SK-N-SH treated with all-trans-retinoic acid at 6 μM for 48 hours (cell line): ENCODE data around the gene GRIK1.

ENCODE experiments used
- ATAC-seq: fragments of 200-7000 bp; cut with Tn5 transposase; 3 replicates; pipeline ENCODE4 v1.9.1; 2020; ENCODE audit warnings: mild to moderate bottlenecking, moderate library complexity
- ARNTL ChIP-seq: fragments of 450-650 bp; formaldehyde crosslinking; IDR thresholded peaks from 2 replicates; pipeline ENCODE4 v1.5.0; 2020; ENCODE audit warnings: low read depth, mild to moderate bottlenecking, moderate library complexity, borderline replicate concordance
- BACH2 ChIP-seq: fragments of 250-450 bp; sonication (Bioruptor Pico); IDR thresholded peaks from 2 replicates; pipeline ENCODE4 v1.9.0; 2021; ENCODE audit warnings: mild to moderate bottlenecking, borderline replicate concordance
- CREB5 ChIP-seq: fragments of 250-450 bp; sonication (Bioruptor Pico); IDR thresholded peaks from 2 replicates; pipeline ENCODE4 v1.5.1; 2020; ENCODE audit warnings: low read depth, mild to moderate bottlenecking, moderate library complexity
- CSDC2 ChIP-seq: fragments of 250-450 bp; sonication (Bioruptor Pico); IDR thresholded peaks from 2 replicates; pipeline ENCODE4 v1.5.0; 2020; ENCODE audit warnings: mild to moderate bottlenecking, moderate library complexity
- ESRRG ChIP-seq: fragments of 250-450 bp; sonication (Bioruptor Pico); IDR thresholded peaks from 2 replicates; pipeline ENCODE4 v1.6.1; 2021; ENCODE audit warnings: mild to moderate bottlenecking
- GLIS3 ChIP-seq: fragments of 250-450 bp; sonication (Bioruptor Pico); IDR thresholded peaks from 2 replicates; pipeline ENCODE4 v1.5.0; 2020; ENCODE audit warnings: mild to moderate bottlenecking, moderate library complexity
- OSR1 ChIP-seq: fragments of 250-450 bp; sonication (Bioruptor Pico); IDR thresholded peaks from 2 replicates; pipeline ENCODE4 v1.8.0; 2022; ENCODE audit warnings: moderate library complexity, mild to moderate bottlenecking, inconsistent platforms
- POU6F1 ChIP-seq: fragments of 250-450 bp; sonication (Bioruptor Pico); IDR thresholded peaks from 2 replicates; pipeline ENCODE4 v1.8.0; 2021; ENCODE audit warnings: low read depth, mild to moderate bottlenecking, moderate library complexity, borderline replicate concordance
- PPARA ChIP-seq: fragments of 250-450 bp; sonication (Bioruptor Pico); IDR thresholded peaks from 2 replicates; pipeline ENCODE4 v1.5.0; 2020; ENCODE audit warnings: mild to moderate bottlenecking, borderline replicate concordance
- RARB ChIP-seq: fragments of 250-450 bp; sonication (Bioruptor Pico); IDR thresholded peaks from 2 replicates; pipeline ENCODE4 v1.8.0; 2021; ENCODE audit warnings: mild to moderate bottlenecking, moderate library complexity
- SNAI2 ChIP-seq: fragments of 250-450 bp; sonication (Bioruptor Pico); IDR thresholded peaks from 2 replicates; pipeline ENCODE4 v1.5.0; 2020; ENCODE audit warnings: mild to moderate bottlenecking, moderate library complexity
- TCF4 ChIP-seq: fragments of 250-450 bp; sonication (Bioruptor Pico); IDR thresholded peaks from 2 replicates; pipeline ENCODE4 v1.8.0; 2021; ENCODE audit warnings: mild to moderate bottlenecking, moderate library complexity, borderline replicate concordance
- TOX ChIP-seq: fragments of 250-450 bp; sonication (Bioruptor Pico); IDR thresholded peaks from 2 replicates; pipeline ENCODE4 v1.8.0; 2021; ENCODE audit warnings: mild to moderate bottlenecking, moderate library complexity, borderline replicate concordance
- TSHZ2 ChIP-seq: fragments of 250-450 bp; sonication (Bioruptor Pico); IDR thresholded peaks from 2 replicates; pipeline ENCODE4 v1.5.0; 2020; ENCODE audit warnings: mild to moderate bottlenecking, moderate library complexity
- ZC3H10 ChIP-seq: fragments of 250-450 bp; sonication (Bioruptor Pico); IDR thresholded peaks from 2 replicates; pipeline ENCODE4 v1.5.1; 2021; ENCODE audit warnings: mild to moderate bottlenecking, moderate library complexity
- ZFP3 ChIP-seq: fragments of 250-450 bp; sonication (Bioruptor Pico); IDR thresholded peaks from 2 replicates; pipeline ENCODE4 v1.5.0; 2020; ENCODE audit warnings: mild to moderate bottlenecking, moderate library complexity
- ZFP30 ChIP-seq: fragments of 450-650 bp; formaldehyde crosslinking; IDR thresholded peaks from 2 replicates; pipeline ENCODE4 v1.5.0; 2022; ENCODE audit warnings: mild to moderate bottlenecking, moderate library complexity
- ZNF70 ChIP-seq: fragments of 450-650 bp; formaldehyde crosslinking; IDR thresholded peaks from 2 replicates; pipeline ENCODE4 v1.5.0; 2020; ENCODE audit warnings: mild to moderate bottlenecking, moderate library complexity
- ZNF8 ChIP-seq: fragments of 450-650 bp; formaldehyde crosslinking; IDR thresholded peaks from 2 replicates; pipeline ENCODE4 v1.5.0; 2020; ENCODE audit warnings: mild to moderate bottlenecking, moderate library complexity
- TF ChIP-seq, protein P1 (sequence below): fragments of 250-450 bp; sonication (Bioruptor Pico); IDR thresholded peaks from 2 replicates; pipeline ENCODE4 v1.8.0; 2020; ENCODE audit warnings: mild to moderate bottlenecking, moderate library complexity, borderline replicate concordance
- TF ChIP-seq, protein P2 (sequence below): fragments of 250-450 bp; sonication (Bioruptor Pico); IDR thresholded peaks from 2 replicates; pipeline ENCODE4 v1.5.1; 2021; ENCODE audit warnings: mild to moderate bottlenecking, moderate library complexity

GRIK1 gene

DNA sequence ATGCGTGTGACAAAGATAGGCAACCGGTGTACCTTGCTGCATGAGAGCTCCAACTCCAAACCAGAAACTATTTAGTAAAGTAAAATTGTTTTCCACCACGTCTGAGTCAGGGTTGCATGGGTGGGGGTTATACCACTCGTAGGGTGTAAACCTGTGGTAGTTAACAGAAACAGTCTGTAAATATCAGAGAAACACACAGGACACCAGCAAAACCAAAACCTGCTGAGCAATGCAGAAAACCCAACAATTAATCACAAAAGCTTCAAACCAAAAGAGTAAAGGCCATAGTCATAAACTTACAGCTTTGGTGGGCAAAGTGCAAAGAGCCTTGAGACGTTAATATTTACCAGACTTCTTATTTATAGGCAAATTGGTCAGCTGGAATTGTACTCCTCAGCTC is 358.4 kb downstream of the GRIK1 start:
- ATAC-seq, result no peak
- TF ChIP-seq ZNF8 (CRISPR knock-in tag) (no peak), ZFP3 (CRISPR knock-in tag) (no peak), ESRRG (CRISPR knock-in tag) (no peak), RARB (CRISPR knock-in tag) (no peak), ZC3H10 (CRISPR knock-in tag) (no peak), GLIS3 (no peak), OSR1 (CRISPR knock-in tag) (no peak), ZNF70 (no peak), PPARA (no peak), TOX (CRISPR knock-in tag) (no peak), ZFP30 (no peak), BACH2 (CRISPR knock-in tag) (no peak), TCF4 (CRISPR knock-in tag) (no peak), TSHZ2 (no peak), ARNTL (CRISPR knock-in tag) (no peak), CSDC2 (CRISPR knock-in tag) (no peak), CREB5 (no peak)
- TF ChIP-seq, protein P1, sequence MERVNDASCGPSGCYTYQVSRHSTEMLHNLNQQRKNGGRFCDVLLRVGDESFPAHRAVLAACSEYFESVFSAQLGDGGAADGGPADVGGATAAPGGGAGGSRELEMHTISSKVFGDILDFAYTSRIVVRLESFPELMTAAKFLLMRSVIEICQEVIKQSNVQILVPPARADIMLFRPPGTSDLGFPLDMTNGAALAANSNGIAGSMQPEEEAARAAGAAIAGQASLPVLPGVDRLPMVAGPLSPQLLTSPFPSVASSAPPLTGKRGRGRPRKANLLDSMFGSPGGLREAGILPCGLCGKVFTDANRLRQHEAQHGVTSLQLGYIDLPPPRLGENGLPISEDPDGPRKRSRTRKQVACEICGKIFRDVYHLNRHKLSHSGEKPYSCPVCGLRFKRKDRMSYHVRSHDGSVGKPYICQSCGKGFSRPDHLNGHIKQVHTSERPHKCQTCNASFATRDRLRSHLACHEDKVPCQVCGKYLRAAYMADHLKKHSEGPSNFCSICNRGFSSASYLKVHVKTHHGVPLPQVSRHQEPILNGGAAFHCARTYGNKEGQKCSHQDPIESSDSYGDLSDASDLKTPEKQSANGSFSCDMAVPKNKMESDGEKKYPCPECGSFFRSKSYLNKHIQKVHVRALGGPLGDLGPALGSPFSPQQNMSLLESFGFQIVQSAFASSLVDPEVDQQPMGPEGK (CRISPR knock-in tag), result no peak

DNA sequence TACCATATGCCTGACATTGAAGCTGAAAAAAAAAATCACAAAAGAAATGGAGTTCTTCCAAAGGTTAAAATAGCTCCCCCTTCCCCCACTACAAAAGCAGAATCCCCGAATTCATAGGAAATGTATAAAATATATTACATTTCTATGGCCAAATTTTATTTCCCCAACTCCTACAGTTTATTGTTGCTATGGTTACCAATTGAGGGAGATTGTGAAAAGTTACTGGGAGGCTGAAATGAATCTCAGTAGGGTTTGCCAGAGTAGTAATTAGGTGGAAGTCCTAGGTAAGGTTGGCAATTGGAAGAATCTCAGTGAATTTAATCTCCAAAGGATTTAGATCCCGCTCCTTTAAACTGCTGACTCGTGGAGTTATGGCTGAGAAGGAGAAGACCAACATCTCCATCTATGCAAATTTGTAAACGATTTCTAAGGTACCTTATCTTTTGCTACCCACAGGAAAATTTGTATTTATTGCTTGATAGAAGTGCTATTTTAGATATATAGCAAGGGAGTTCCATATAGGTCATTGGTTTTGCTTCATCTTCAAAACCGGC is 359.0 kb downstream of the GRIK1 start:
- no peak for TF ChIP-seq ARNTL (CRISPR knock-in tag)
- TF ChIP-seq TCF4 (CRISPR knock-in tag), result no peak
- TF ChIP-seq CREB5, result no peak
- TF ChIP-seq ESRRG (CRISPR knock-in tag), result no peak
- TF ChIP-seq TSHZ2, result no peak
- no peak for TF ChIP-seq ZC3H10 (CRISPR knock-in tag)
- TF ChIP-seq SNAI2 (CRISPR knock-in tag), result no peak
- TF ChIP-seq, protein P2, sequence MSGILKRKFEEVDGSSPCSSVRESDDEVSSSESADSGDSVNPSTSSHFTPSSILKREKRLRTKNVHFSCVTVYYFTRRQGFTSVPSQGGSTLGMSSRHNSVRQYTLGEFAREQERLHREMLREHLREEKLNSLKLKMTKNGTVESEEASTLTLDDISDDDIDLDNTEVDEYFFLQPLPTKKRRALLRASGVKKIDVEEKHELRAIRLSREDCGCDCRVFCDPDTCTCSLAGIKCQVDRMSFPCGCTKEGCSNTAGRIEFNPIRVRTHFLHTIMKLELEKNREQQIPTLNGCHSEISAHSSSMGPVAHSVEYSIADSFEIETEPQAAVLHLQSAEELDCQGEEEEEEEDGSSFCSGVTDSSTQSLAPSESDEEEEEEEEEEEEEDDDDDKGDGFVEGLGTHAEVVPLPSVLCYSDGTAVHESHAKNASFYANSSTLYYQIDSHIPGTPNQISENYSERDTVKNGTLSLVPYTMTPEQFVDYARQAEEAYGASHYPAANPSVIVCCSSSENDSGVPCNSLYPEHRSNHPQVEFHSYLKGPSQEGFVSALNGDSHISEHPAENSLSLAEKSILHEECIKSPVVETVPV (CRISPR knock-in tag), result no peak
- TF ChIP-seq, protein P1 (CRISPR knock-in tag), result no peak
- TF ChIP-seq POU6F1 (CRISPR knock-in tag), result no peak
- TF ChIP-seq CSDC2 (CRISPR knock-in tag), result no peak
- no peak for TF ChIP-seq PPARA
- TF ChIP-seq ZFP3 (CRISPR knock-in tag), result no peak
- no peak for TF ChIP-seq TOX (CRISPR knock-in tag)
- ATAC-seq, result no peak
